Activated CD4-positive, alpha-beta T cell treated with anti-CD3 and anti-CD28 coated beads for 24 hours (primary cell): Measurements from ENCODE around the gene CCDC12.

ENCODE experiments used
- DNase-seq, 2 donors: peaks; one replicate each; pipeline ENCODE4 v3.0.0-alpha.2; 2020; ENCODE audit warnings: low read depth in 2 of 2

Gene CCDC12

GRCh38 chr3:47007482-47008233 is 31.1 kb upstream of the CCDC12 start:
- DNase-seq, result no peak

GRCh38 chr3:47007001-47007400 is 30.5 kb upstream of the CCDC12 start:
- no peak for DNase-seq

GRCh38 chr3:47006145-47006651 is 29.7 kb upstream of the CCDC12 start:
- DNase-seq, result no peak

- no peak for DNase-seq
Measured at GRCh38 chr3:47005212-47006144, 28.9 kb upstream of the CCDC12 start.

GRCh38 chr3:47004369-47005211 is 28.0 kb upstream of the CCDC12 start:
- no peak for DNase-seq

- DNase-seq, result no peak
Measured at GRCh38 chr3:47003461-47004368, 27.2 kb upstream of the CCDC12 start.

GRCh38 chr3:47003056-47003410 is 26.5 kb upstream of the CCDC12 start:
- no peak for DNase-seq

GRCh38 chr3:47002171-47003055 is 25.9 kb upstream of the CCDC12 start:
- no peak for DNase-seq

- no peak for DNase-seq
Measured at GRCh38 chr3:47001731-47002170, 25.2 kb upstream of the CCDC12 start.

GRCh38 chr3:47000922-47001730 is 24.6 kb upstream of the CCDC12 start:
- DNase-seq, result no peak

GRCh38 chr3:47000198-47000815 is 23.8 kb upstream of the CCDC12 start:
- no peak for DNase-seq

GRCh38 chr3:46999516-47000197 is 23.1 kb upstream of the CCDC12 start:
- no peak for DNase-seq

GRCh38 chr3:46998852-46999515 is 22.4 kb upstream of the CCDC12 start:
- DNase-seq, result no peak

- peak; percentile 58 to 61 for DNase-seq
Measured at GRCh38 chr3:46998121-46998851, 21.7 kb upstream of the CCDC12 start.

GRCh38 chr3:46997453-46998091 is 21.0 kb upstream of the CCDC12 start:
- DNase-seq, result no peak
